HepG2 (cell line): ENCODE results near the gene PGM2. TPM values are rescaled to one million over a fixed set of nuclear protein-coding genes. Genes with fewer than 3 reads are reported as not detected.

Experiments used
- ATF4 ChIP-seq, 2 experiments: fragments of 450-650 bp in 1 of 2; sonication (generic) in 1 of 2; formaldehyde crosslinking; IDR thresholded peaks; 2 replicates each; pipeline versions ENCODE4 v1.5.0 to v1.8.0; 2020 to 2022; ENCODE audit warnings: mild to moderate bottlenecking in 1 of 2, missing genetic modification reagents in 1 of 2
- CBX2 ChIP-seq, 2 experiments: fragments of 200-600 bp in 1 of 2; sonication (generic); formaldehyde crosslinking in 1 of 2; IDR thresholded peaks; 2 replicates each; pipeline versions ENCODE4 v1.7.0 to v1.8.1; 2018 to 2022; ENCODE audit warnings: low read depth in 2 of 2, low read length in 1 of 2, mild to moderate bottlenecking in 1 of 2, missing genetic modification reagents in 1 of 2
- FOSL1 ChIP-seq: sonication (generic); formaldehyde crosslinking; IDR thresholded peaks from 2 replicates; pipeline ENCODE4 v1.9.0; 2021; ENCODE audit warnings: missing genetic modification reagents, borderline replicate concordance
- FOXA3 ChIP-seq: IDR thresholded peaks from 2 replicates; pipeline ENCODE4 v1.6.1; 2016; ENCODE audit warnings: missing genetic modification reagents, missing compliant biosample characterization
- FOXP1 ChIP-seq, 2 experiments: fragments of 450-650 bp in 1 of 2; IDR thresholded peaks; 2 replicates each; pipeline ENCODE4 v1.6.1; 2017 to 2018; ENCODE audit warnings: antibody characterized with exemption in 1 of 2
- GZF1 ChIP-seq: sonication (generic); formaldehyde crosslinking; IDR thresholded peaks from 2 replicates; pipeline ENCODE4 v1.5.1; 2020; ENCODE audit warnings: mild to moderate bottlenecking, missing genetic modification reagents
- ISL2 ChIP-seq: sonication (generic); formaldehyde crosslinking; IDR thresholded peaks from 2 replicates; pipeline ENCODE4 v1.5.0; 2020; ENCODE audit warnings: missing genetic modification reagents
- MEIS1 ChIP-seq: sonication (generic); formaldehyde crosslinking; IDR thresholded peaks from 2 replicates; pipeline ENCODE4 v1.9.0; 2021; ENCODE audit warnings: mild to moderate bottlenecking, missing genetic modification reagents, moderate library complexity, borderline replicate concordance
- SNRNP70 ChIP-seq: fragments of 200-400 bp; formaldehyde crosslinking; IDR thresholded peaks from 2 replicates; pipeline ENCODE4 v1.6.1; 2017; ENCODE audit warnings: mild to moderate bottlenecking, low read depth, low read length, moderate library complexity
- TAF1 ChIP-seq: sonication (generic); formaldehyde crosslinking; IDR thresholded peaks from 2 replicates; pipeline ENCODE4 v1.4.0; 2020; ENCODE audit warnings: missing genetic modification reagents
- ZNF589 ChIP-seq: sonication (generic); formaldehyde crosslinking; conservative IDR thresholded peaks from 2 replicates; pipeline ENCODE4 v1.8.0; 2022; ENCODE audit warnings: mild to moderate bottlenecking, moderate library complexity, missing genetic modification reagents
- polyA plus RNA-seq, 8 experiments: library from polyadenylated mRNA; depleted of rRNA in 3 of 8; stranded (reverse) in 7 of 8; unstranded in 1 of 8; fragments of >200 nt; fragmentation: Illumina TruSeq in 4 of 8; extraction: Trizol in 4 of 8; gene quantifications; 2 replicates each; pipeline versions ENCODE4 v1.2.1 to v1.2.3, GENCODE V29; 2011 to 2016; ENCODE audit warnings: low read depth in 4 of 8, missing spikeins in 1 of 8, mixed read lengths in 1 of 8; ENCODE audit not compliant: insufficient read depth in 1 of 8
- total RNA-seq, 5 experiments: library from RNA; depleted of rRNA; stranded (reverse); fragments of >200 nt; fragmentation: Illumina TruSeq; extraction: Trizol; gene quantifications; 2 replicates each; pipeline ENCODE4 v1.2.3, GENCODE V29; 2016; ENCODE audit warnings: low read depth in 1 of 5
- TF ChIP-seq, protein P1 (sequence below): sonication (generic); formaldehyde crosslinking; IDR thresholded peaks from 2 replicates; pipeline ENCODE4 v1.5.0; 2020; ENCODE audit warnings: mild to moderate bottlenecking, missing genetic modification reagents, borderline replicate concordance
- TF ChIP-seq, protein P2 (sequence below): sonication (generic); formaldehyde crosslinking; IDR thresholded peaks from 2 replicates; pipeline ENCODE4 v1.4.0; 2020; ENCODE audit warnings: missing genetic modification reagents, borderline replicate concordance

The PGM2 gene
- total and polyA plus RNA-seq, 2 of the 13 experiments (the other 11 are each of a cell fraction or from before 2014, with no cell fraction given), result 14.6 to 36.9 TPM

GRCh38 chr4:37873386-37873785, 46.9 kb downstream of the PGM2 start (continued):
- TF ChIP-seq, protein P1, sequence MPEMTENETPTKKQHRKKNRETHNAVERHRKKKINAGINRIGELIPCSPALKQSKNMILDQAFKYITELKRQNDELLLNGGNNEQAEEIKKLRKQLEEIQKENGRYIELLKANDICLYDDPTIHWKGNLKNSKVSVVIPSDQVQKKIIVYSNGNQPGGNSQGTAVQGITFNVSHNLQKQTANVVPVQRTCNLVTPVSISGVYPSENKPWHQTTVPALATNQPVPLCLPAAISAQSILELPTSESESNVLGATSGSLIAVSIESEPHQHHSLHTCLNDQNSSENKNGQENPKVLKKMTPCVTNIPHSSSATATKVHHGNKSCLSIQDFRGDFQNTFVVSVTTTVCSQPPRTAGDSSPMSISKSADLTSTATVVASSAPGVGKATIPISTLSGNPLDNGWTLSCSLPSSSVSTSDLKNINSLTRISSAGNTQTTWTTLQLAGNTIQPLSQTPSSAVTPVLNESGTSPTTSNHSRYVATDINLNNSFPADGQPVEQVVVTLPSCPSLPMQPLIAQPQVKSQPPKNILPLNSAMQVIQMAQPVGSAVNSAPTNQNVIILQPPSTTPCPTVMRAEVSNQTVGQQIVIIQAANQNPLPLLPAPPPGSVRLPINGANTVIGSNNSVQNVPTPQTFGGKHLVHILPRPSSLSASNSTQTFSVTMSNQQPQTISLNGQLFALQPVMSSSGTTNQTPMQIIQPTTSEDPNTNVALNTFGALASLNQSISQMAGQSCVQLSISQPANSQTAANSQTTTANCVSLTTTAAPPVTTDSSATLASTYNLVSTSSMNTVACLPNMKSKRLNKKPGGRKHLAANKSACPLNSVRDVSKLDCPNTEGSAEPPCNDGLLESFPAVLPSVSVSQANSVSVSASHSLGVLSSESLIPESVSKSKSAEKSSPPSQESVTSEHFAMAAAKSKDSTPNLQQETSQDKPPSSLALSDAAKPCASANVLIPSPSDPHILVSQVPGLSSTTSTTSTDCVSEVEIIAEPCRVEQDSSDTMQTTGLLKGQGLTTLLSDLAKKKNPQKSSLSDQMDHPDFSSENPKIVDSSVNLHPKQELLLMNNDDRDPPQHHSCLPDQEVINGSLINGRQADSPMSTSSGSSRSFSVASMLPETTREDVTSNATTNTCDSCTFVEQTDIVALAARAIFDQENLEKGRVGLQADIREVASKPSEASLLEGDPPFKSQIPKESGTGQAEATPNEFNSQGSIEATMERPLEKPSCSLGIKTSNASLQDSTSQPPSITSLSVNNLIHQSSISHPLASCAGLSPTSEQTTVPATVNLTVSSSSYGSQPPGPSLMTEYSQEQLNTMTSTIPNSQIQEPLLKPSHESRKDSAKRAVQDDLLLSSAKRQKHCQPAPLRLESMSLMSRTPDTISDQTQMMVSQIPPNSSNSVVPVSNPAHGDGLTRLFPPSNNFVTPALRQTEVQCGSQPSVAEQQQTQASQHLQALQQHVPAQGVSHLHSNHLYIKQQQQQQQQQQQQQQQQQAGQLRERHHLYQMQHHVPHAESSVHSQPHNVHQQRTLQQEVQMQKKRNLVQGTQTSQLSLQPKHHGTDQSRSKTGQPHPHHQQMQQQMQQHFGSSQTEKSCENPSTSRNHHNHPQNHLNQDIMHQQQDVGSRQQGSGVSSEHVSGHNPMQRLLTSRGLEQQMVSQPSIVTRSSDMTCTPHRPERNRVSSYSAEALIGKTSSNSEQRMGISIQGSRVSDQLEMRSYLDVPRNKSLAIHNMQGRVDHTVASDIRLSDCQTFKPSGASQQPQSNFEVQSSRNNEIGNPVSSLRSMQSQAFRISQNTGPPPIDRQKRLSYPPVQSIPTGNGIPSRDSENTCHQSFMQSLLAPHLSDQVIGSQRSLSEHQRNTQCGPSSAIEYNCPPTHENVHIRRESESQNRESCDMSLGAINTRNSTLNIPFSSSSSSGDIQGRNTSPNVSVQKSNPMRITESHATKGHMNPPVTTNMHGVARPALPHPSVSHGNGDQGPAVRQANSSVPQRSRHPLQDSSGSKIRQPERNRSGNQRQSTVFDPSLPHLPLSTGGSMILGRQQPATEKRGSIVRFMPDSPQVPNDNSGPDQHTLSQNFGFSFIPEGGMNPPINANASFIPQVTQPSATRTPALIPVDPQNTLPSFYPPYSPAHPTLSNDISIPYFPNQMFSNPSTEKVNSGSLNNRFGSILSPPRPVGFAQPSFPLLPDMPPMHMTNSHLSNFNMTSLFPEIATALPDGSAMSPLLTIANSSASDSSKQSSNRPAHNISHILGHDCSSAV, result no peak
- TF ChIP-seq FOXA3 (CRISPR knock-in tag), result peak; percentile 73
- TF ChIP-seq CBX2 (IDR thresholded peaks at IDR 0.05; ENCODE audit: low read depth, low read length), result no peak
- TF ChIP-seq CBX2 (CRISPR knock-in tag; IDR thresholded peaks at IDR 0.05; ENCODE audit: low read depth), result no peak
- TF ChIP-seq ATF4 (CRISPR knock-in tag; IDR thresholded peaks at IDR 0.05), result no peak
- no peak for TF ChIP-seq MEIS1
- no peak for TF ChIP-seq SNRNP70
- TF ChIP-seq FOXP1 (IDR thresholded peaks at IDR 0.05), result no peak
- TF ChIP-seq FOXP1 (CRISPR knock-in tag; IDR thresholded peaks at IDR 0.05), result 0 out of 2 replicates have a peak, but pooled peaks have one; percentile 10
- TF ChIP-seq, protein P2, sequence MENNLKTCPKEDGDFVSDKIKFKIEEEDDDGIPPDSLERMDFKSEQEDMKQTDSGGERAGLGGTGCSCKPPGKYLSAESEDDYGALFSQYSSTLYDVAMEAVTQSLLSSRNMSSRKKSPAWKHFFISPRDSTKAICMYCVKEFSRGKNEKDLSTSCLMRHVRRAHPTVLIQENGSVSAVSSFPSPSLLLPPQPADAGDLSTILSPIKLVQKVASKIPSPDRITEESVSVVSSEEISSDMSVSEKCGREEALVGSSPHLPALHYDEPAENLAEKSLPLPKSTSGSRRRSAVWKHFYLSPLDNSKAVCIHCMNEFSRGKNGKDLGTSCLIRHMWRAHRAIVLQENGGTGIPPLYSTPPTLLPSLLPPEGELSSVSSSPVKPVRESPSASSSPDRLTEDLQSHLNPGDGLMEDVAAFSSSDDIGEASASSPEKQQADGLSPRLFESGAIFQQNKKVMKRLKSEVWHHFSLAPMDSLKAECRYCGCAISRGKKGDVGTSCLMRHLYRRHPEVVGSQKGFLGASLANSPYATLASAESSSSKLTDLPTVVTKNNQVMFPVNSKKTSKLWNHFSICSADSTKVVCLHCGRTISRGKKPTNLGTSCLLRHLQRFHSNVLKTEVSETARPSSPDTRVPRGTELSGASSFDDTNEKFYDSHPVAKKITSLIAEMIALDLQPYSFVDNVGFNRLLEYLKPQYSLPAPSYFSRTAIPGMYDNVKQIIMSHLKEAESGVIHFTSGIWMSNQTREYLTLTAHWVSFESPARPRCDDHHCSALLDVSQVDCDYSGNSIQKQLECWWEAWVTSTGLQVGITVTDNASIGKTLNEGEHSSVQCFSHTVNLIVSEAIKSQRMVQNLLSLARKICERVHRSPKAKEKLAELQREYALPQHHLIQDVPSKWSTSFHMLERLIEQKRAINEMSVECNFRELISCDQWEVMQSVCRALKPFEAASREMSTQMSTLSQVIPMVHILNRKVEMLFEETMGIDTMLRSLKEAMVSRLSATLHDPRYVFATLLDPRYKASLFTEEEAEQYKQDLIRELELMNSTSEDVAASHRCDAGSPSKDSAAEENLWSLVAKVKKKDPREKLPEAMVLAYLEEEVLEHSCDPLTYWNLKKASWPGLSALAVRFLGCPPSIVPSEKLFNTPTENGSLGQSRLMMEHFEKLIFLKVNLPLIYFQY, result no peak
- no peak for TF ChIP-seq ISL2
- no peak for TF ChIP-seq ZNF589 (CRISPR knock-in tag)
- peak; percentile 86 for TF ChIP-seq FOSL1
- no peak for TF ChIP-seq TAF1 (CRISPR knock-in tag)
- no peak for TF ChIP-seq GZF1 (CRISPR knock-in tag)
